SK-N-DZ (cell line): ENCODE measurements around the gene UHRF1.
"Not testable (repeated sequence)": the region's sequence is repeated elsewhere in the genome, so short reads cannot be mapped to it uniquely, and the experiment has no call there.

Experiments used
- DNase-seq: peaks from one replicate; pipeline ENCODE4 v3.0.0-alpha.2; 2015; ENCODE audit warnings: low spot score

Gene UHRF1

GRCh38 chr19:4971424-4971793 lies 62.1 kb downstream of the UHRF1 start:
- DNase-seq, result no peak

GRCh38 chr19:4971816-4972495 lies 62.7 kb downstream of the UHRF1 start:
- no peak for DNase-seq

GRCh38 chr19:4972509-4973230 lies 63.4 kb downstream of the UHRF1 start:
- no peak for DNase-seq

GRCh38 chr19:4974880-4975469 lies 65.7 kb downstream of the UHRF1 start:
- DNase-seq, result no peak

- not testable (repeated sequence) for DNase-seq
Observed at GRCh38 chr19:4975601-4976000, 66.3 kb downstream of the UHRF1 start.

- no peak for DNase-seq
Observed at GRCh38 chr19:4976401-4977298, 67.3 kb downstream of the UHRF1 start.

- DNase-seq, result no peak
Observed at GRCh38 chr19:4977299-4978174, 68.2 kb downstream of the UHRF1 start.

- DNase-seq, result no peak
Observed at GRCh38 chr19:4979211-4979807, 70.0 kb downstream of the UHRF1 start.

- no peak for DNase-seq
Observed at GRCh38 chr19:4980067-4980466, 70.8 kb downstream of the UHRF1 start.

GRCh38 chr19:4980838-4981680 lies 71.8 kb downstream of the UHRF1 start:
- no peak for DNase-seq

GRCh38 chr19:4981681-4981958 lies 72.3 kb downstream of the UHRF1 start:
- no peak for DNase-seq

- DNase-seq, result no peak
Observed at GRCh38 chr19:4983346-4984105, 74.2 kb downstream of the UHRF1 start.

GRCh38 chr19:4984106-4984380 lies 74.7 kb downstream of the UHRF1 start:
- no peak for DNase-seq

- no peak for DNase-seq
Observed at GRCh38 chr19:4984438-4984990, 75.2 kb downstream of the UHRF1 start.

- DNase-seq, result no peak
Observed at GRCh38 chr19:4985551-4985991, 76.3 kb downstream of the UHRF1 start.

GRCh38 chr19:4986056-4986455 lies 76.8 kb downstream of the UHRF1 start:
- no peak for DNase-seq

GRCh38 chr19:4986471-4986891 lies 77.2 kb downstream of the UHRF1 start:
- DNase-seq, result no peak

- no peak for DNase-seq
Observed at GRCh38 chr19:4987256-4987655, 78.0 kb downstream of the UHRF1 start.
